GM12892 (cell line): Measurements from ENCODE around the gene ASIC4.

ENCODE experiments used
- POLR2A ChIP-seq: IDR thresholded peaks from 2 replicates; pipeline ENCODE4 v1.6.1; 2011; ENCODE audit warnings: low read depth, low read length, control low read depth
- POLR2AphosphoS5 ChIP-seq: IDR thresholded peaks from 2 replicates; pipeline ENCODE4 v1.6.1; 2011; ENCODE audit warnings: low read depth, low read length, control low read depth
- TAF1 ChIP-seq: IDR thresholded peaks from 2 replicates; pipeline ENCODE4 v1.6.1; 2011; ENCODE audit warnings: low read depth, mild to moderate bottlenecking, control low read depth, low read length, borderline replicate concordance

- TF ChIP-seq POLR2A = no peak
- TF ChIP-seq POLR2AphosphoS5 = no peak
- TF ChIP-seq TAF1 = no peak
These were observed 22.7 kb downstream of the ASIC4 start for GRCh38 chr2:219536967-219537366.
